ENCODE results near the gene TMEM192.
"Not testable (repeated sequence)": the region's sequence is repeated elsewhere in the genome, so short reads cannot be mapped to it uniquely, and the experiment has no call there.

The TMEM192 gene

DNA sequence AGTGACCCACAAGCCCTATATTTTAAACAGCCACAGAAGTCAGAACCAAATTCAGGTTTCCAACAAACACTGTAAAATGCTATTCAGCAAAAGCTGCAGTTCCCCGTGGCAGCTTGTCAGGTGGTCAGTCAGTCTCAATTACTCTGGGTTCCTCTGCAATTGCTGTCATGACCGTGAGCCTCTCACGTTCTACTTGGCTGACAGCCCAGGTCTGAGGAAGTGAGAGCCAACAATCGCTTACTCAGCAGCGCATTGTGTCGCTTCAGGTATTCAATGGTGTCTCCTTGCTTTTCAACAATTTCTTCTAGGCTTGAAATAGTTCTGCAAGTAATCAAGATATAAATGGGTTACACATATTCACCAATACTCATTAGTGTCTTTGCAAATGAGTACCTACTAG lies 33.2 kb downstream of the TMEM192 start:
- no peaks in the 10 kb centered on the region for H3F3A ChIP-seq (ENCODE audit: low read depth)
- H3K79me2 ChIP-seq (ENCODE audit: insufficient read depth, low read length), result no peaks in the 10 kb centered on the region
- H4K20me1 ChIP-seq (ENCODE audit: insufficient read depth, low read length, poor library complexity, severe bottlenecking), result no peaks in the 10 kb centered on the region
- H3K9me3 ChIP-seq (ENCODE audit: insufficient read depth, low read depth, low read length), result no peaks in the 10 kb centered on the region
- H3K27me3 ChIP-seq (ENCODE audit: insufficient read depth, low read length, poor library complexity, severe bottlenecking), result no peaks in the 10 kb centered on the region
- H3K4me2 ChIP-seq (ENCODE audit: low read depth, low read length, poor library complexity, severe bottlenecking), result no peak overlapping the region
- H3K4me1 ChIP-seq (ENCODE audit: insufficient read depth, low read length, poor library complexity, severe bottlenecking), result no peaks in the 10 kb centered on the region
- no peak overlapping the region for H2AFZ ChIP-seq (ENCODE audit: low read length)
- peaks cover 7% of the 10 kb centered on the region; the same call in 1 of the 2 replicates for H3K36me3 ChIP-seq (ENCODE audit: insufficient read depth, low read length)
- TF ChIP-seq EZH2phosphoT487 (IDR thresholded peaks at IDR 0.05; ENCODE audit: borderline replicate concordance), result no peak
- TF ChIP-seq, protein P1, sequence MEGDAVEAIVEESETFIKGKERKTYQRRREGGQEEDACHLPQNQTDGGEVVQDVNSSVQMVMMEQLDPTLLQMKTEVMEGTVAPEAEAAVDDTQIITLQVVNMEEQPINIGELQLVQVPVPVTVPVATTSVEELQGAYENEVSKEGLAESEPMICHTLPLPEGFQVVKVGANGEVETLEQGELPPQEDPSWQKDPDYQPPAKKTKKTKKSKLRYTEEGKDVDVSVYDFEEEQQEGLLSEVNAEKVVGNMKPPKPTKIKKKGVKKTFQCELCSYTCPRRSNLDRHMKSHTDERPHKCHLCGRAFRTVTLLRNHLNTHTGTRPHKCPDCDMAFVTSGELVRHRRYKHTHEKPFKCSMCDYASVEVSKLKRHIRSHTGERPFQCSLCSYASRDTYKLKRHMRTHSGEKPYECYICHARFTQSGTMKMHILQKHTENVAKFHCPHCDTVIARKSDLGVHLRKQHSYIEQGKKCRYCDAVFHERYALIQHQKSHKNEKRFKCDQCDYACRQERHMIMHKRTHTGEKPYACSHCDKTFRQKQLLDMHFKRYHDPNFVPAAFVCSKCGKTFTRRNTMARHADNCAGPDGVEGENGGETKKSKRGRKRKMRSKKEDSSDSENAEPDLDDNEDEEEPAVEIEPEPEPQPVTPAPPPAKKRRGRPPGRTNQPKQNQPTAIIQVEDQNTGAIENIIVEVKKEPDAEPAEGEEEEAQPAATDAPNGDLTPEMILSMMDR (conservative IDR thresholded peaks at IDR 0.05; ENCODE audit: low read length), result no peak
- no peak overlapping the region for H3K4me3 ChIP-seq (ENCODE audit: low read length, poor library complexity, severe bottlenecking)
- no peaks in the 10 kb centered on the region for H3K9me2 ChIP-seq (replicated peaks; ENCODE audit: low read depth, low read length)
- no peak overlapping the region for H3K9ac ChIP-seq (ENCODE audit: low read depth, low read length, poor library complexity, severe bottlenecking)

DNA sequence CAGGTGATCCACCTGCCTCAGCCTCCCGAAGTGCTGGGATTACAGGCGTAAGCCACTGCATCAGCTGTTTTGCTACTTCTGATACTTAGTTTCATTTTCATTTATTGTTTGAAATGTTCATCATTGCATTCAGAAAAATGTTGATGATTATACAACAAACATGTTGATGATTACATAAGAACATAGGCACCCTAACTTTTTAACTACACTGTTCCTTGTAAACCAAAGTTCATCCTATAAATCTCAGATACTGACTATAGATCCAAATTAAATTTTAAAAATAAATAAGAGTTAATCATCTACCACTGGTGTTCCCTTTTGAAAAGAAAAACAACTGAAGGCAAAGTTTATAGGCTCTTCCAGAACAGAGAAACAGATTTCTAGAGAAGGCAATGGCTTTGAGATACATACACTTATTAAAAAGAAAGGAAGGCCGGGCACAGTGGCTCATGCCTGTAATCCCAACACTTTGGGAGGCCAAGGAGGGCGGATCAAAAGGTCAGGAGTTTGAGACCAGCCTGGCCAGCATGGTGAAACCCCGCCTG lies 35.6 kb downstream of the TMEM192 start:
- no peak overlapping the region for H2AFZ ChIP-seq (ENCODE audit: low read length)
- H3K36me3 ChIP-seq (ENCODE audit: insufficient read depth, low read length), result peaks cover 7% of the 10 kb centered on the region; the same call in 1 of the 2 replicates
- no peaks in the 10 kb centered on the region for H3K9me3 ChIP-seq (ENCODE audit: insufficient read depth, low read depth, low read length)
- no peaks in the 10 kb centered on the region for H3K79me2 ChIP-seq (ENCODE audit: insufficient read depth, low read length)
- H3K27me3 ChIP-seq (ENCODE audit: insufficient read depth, low read length, poor library complexity, severe bottlenecking), result no peaks in the 10 kb centered on the region
- no peaks in the 10 kb centered on the region for H3F3A ChIP-seq (ENCODE audit: low read depth)
- H3K4me3 ChIP-seq (ENCODE audit: low read length, poor library complexity, severe bottlenecking), result no peak overlapping the region
- no peaks in the 10 kb centered on the region for H3K4me1 ChIP-seq (ENCODE audit: insufficient read depth, low read length, poor library complexity, severe bottlenecking)
- no peaks in the 10 kb centered on the region for H4K20me1 ChIP-seq (ENCODE audit: insufficient read depth, low read length, poor library complexity, severe bottlenecking)
- no peak overlapping the region for H3K4me2 ChIP-seq (ENCODE audit: low read depth, low read length, poor library complexity, severe bottlenecking)
- H3K9me2 ChIP-seq (replicated peaks; ENCODE audit: low read depth, low read length), result no peaks in the 10 kb centered on the region
- H3K9ac ChIP-seq (ENCODE audit: low read depth, low read length, poor library complexity, severe bottlenecking), result no peak overlapping the region
- no peak for TF ChIP-seq EZH2phosphoT487 (IDR thresholded peaks at IDR 0.05; ENCODE audit: borderline replicate concordance)
- TF ChIP-seq, protein P1 (conservative IDR thresholded peaks at IDR 0.05; ENCODE audit: low read length), result no peak

DNA sequence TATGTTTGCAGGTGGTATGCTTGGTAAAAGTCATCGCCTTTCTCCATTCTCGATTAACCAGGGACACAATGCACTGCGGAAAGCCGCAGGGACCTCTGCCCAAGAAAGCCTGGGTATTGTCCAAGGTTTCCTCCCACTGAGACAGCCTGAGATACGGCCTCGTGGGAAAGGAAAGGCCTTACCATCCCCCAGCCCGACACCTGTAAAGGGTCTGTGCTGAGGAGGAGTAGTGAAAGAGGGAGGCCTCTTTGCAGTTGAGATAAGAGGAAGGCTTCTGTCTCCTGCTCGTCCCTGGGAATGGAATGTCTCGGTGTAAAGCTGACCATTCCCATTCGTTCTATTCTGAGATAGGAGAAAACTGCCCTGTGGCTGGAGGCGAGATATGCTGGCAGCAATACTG lies 39.3 kb downstream of the TMEM192 start:
- not testable (repeated sequence) for H3K9ac ChIP-seq (ENCODE audit: low read depth, low read length, poor library complexity, severe bottlenecking); H3F3A ChIP-seq (ENCODE audit: low read depth); H3K9me3 ChIP-seq (ENCODE audit: insufficient read depth, low read depth, low read length); H4K20me1 ChIP-seq (ENCODE audit: insufficient read depth, low read length, poor library complexity, severe bottlenecking); H3K9me2 ChIP-seq (replicated peaks; ENCODE audit: low read depth, low read length); H3K79me2 ChIP-seq (ENCODE audit: insufficient read depth, low read length); H2AFZ ChIP-seq (ENCODE audit: low read length); H3K4me3 ChIP-seq (ENCODE audit: low read length, poor library complexity, severe bottlenecking); H3K4me1 ChIP-seq (ENCODE audit: insufficient read depth, low read length, poor library complexity, severe bottlenecking); H3K4me2 ChIP-seq (ENCODE audit: low read depth, low read length, poor library complexity, severe bottlenecking); H3K36me3 ChIP-seq (ENCODE audit: insufficient read depth, low read length); H3K27me3 ChIP-seq (ENCODE audit: insufficient read depth, low read length, poor library complexity, severe bottlenecking)

DNA sequence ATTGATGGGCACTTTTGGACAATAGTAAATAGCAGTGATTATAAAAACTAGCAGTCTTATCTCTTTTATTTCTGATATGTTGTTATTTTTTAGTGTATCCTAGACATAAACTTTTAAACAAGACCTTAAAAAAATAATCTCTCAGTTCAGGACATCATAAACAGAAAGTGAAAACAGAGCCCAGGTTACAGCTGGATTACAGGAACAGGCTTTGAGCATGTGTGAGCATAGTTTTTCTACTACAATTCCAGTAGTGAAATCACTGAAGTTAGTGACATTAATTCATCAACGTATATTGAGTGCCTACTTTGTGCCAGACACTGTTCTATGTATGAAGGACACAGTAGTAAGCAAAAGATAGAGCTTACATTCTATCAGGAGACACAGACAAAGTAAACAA lies 42.1 kb downstream of the TMEM192 start:
- Histone ChIP-seq H3K4me2 (ENCODE audit: low read depth, low read length, poor library complexity, severe bottlenecking) (no peak overlapping the region), H3F3A (ENCODE audit: low read depth) (no peaks in the 10 kb centered on the region), H3K79me2 (ENCODE audit: insufficient read depth, low read length) (no peaks in the 10 kb centered on the region), H3K9me2 (replicated peaks; ENCODE audit: low read depth, low read length) (no peaks in the 10 kb centered on the region), H3K27me3 (ENCODE audit: insufficient read depth, low read length, poor library complexity, severe bottlenecking) (no peaks in the 10 kb centered on the region), H3K4me3 (ENCODE audit: low read length, poor library complexity, severe bottlenecking) (no peak overlapping the region), H3K36me3 (ENCODE audit: insufficient read depth, low read length) (no peaks in the 10 kb centered on the region), H4K20me1 (ENCODE audit: insufficient read depth, low read length, poor library complexity, severe bottlenecking) (no peaks in the 10 kb centered on the region), H3K9me3 (ENCODE audit: insufficient read depth, low read depth, low read length) (no peaks in the 10 kb centered on the region), H3K9ac (ENCODE audit: low read depth, low read length, poor library complexity, severe bottlenecking) (no peak overlapping the region), H3K4me1 (ENCODE audit: insufficient read depth, low read length, poor library complexity, severe bottlenecking) (no peaks in the 10 kb centered on the region), H2AFZ (ENCODE audit: low read length) (no peak overlapping the region)
- TF ChIP-seq, protein P1 (conservative IDR thresholded peaks at IDR 0.05; ENCODE audit: low read length), result no peak
- no peak for TF ChIP-seq EZH2phosphoT487 (IDR thresholded peaks at IDR 0.05; ENCODE audit: borderline replicate concordance)

Measured in Loucy (cell line).